Measurements from ENCODE around the gene ABHD17C.
A peak's percentile ranks its signal among the peaks of the same experiment; 100 is the strongest.

Gene ABHD17C

DNA sequence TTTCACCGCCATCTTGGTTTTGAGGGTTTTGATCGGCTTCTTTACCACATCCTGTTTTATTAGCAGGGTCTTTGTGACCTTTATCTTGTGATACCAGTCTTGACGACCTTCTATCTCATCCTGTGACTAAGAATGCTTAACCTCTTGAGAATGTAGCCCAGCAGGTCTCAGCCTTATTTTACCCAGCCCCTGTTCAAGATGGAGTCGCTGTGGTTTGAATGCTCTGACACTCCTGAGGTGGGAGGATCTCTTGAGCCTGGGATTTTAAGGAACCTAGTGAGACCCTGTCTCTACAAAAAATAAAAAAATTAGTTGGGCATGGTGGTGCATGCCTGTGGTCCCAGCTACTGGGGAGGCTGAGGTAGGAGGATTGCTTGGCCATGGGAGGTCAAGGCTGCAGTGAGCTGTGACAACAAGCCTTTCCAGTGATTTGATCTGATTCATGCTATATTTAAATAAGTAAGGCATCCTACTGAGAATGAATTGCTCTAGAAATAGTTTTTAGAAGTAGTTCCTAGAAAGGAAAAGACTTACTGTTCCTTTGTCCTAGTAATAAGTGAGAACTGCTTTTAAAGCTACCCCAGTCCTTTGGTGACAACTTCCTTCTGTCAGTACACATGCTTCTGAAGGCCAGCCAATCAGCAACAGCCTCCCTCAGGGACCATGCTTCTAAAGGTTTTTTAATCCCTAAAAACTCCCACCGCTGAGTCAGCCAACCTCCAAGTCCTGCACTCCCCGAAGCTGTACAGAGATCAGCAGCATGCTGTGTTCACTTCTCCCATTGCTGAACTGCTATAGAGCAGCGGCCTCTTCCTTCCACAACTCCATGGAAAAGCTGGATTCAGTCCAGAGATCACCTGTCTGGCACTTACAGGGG is 75.0 kb downstream of the ABHD17C start:
- no peak for DNase-seq (ENCODE audit: low spot score in 2 of 2)
- H3K9me3 Mint-ChIP-seq: no peaks in the 10 kb centered on the region
- no peaks in the 10 kb centered on the region for H3K4me1 Mint-ChIP-seq
- no peaks in the 10 kb centered on the region for H3K36me3 Mint-ChIP-seq
- peaks cover 12% of the 10 kb centered on the region for H3K27me3 Mint-ChIP-seq
- ATAC-seq (ENCODE audit: low read depth): no peak
- no peak overlapping the region for H3K4me3 Mint-ChIP-seq
- H3K27ac Mint-ChIP-seq: no peak overlapping the region

GRCh38 chr15:80773122-80773551 is 78.0 kb downstream of the ABHD17C start:
- H3K9me3 Mint-ChIP-seq: no peaks in the 10 kb centered on the region
- H3K4me1 Mint-ChIP-seq: no peaks in the 10 kb centered on the region
- H3K27me3 Mint-ChIP-seq: peaks cover 15% of the 10 kb centered on the region
- ATAC-seq (ENCODE audit: low read depth) (no peak), DNase-seq (ENCODE audit: low spot score in 2 of 2) (no peak)
- no peak overlapping the region for H3K27ac Mint-ChIP-seq
- no peaks in the 10 kb centered on the region for H3K36me3 Mint-ChIP-seq
- H3K4me3 Mint-ChIP-seq: no peak overlapping the region

DNA sequence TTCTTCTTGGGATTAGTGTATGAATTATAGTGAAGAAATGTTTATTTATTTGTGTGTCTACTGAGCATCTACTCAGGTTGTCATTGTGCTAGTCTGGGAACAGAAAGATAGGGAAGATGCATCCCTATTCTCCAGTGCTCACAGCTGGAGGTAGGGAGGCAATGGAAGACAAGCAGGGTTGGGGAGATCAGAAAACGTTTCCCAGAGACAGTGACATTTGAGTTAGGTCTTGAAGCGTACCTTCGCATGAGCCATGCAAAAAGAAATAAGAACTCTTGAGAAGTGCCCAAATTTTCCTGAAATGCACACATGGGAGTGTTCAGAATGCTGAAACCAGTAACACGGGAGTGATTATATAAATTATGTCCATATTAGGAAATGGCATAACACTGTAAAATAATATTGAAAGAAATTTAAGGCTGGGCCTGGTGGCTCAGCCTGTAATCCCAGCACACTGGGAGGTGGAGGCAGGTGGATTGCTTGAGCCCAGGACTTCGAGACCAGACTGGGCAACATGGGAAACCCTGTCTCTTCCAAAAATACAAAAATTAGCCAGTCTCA is 78.8 kb downstream of the ABHD17C start:
- H3K4me1 Mint-ChIP-seq: no peaks in the 10 kb centered on the region
- no peaks in the 10 kb centered on the region for H3K36me3 Mint-ChIP-seq
- no peak overlapping the region for H3K4me3 Mint-ChIP-seq
- ATAC-seq (ENCODE audit: low read depth) (no peak), DNase-seq (ENCODE audit: low spot score in 2 of 2) (no peak)
- peaks cover 17% of the 10 kb centered on the region for H3K27me3 Mint-ChIP-seq
- H3K9me3 Mint-ChIP-seq: no peaks in the 10 kb centered on the region
- H3K27ac Mint-ChIP-seq: peak overlapping the region; percentile 14

DNA sequence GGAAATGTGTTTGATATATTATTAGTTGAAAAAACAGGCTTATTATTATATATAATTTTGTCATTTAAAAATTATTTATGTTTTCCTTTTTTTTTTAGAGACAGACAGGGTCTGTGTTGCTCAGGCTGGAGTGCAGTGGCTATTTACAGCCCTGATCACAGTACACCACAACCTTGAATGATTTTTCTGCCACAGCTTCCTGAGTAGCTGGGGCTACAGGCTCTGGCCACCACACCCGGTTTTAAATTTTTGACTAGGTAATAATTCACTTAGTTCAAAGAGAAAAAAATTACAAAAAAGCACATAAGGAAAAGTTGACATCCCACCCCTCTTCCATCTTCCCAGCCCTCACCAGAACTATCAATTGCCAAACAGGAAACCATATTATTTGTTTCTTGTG is 79.4 kb downstream of the ABHD17C start:
- H3K4me3 Mint-ChIP-seq: no peak overlapping the region
- no peaks in the 10 kb centered on the region for H3K36me3 Mint-ChIP-seq
- peaks cover under 1% of the 10 kb centered on the region for H3K4me1 Mint-ChIP-seq
- peaks cover 15% of the 10 kb centered on the region for H3K27me3 Mint-ChIP-seq
- no peak for ATAC-seq (ENCODE audit: low read depth)
- no peaks in the 10 kb centered on the region for H3K9me3 Mint-ChIP-seq
- no peak for DNase-seq (ENCODE audit: low spot score in 2 of 2)
- no peak overlapping the region for H3K27ac Mint-ChIP-seq

- no peaks in the 10 kb centered on the region for H3K36me3 Mint-ChIP-seq
- DNase-seq (ENCODE audit: low spot score in 2 of 2): no peak
- H3K27ac Mint-ChIP-seq: no peak overlapping the region
- H3K9me3 Mint-ChIP-seq: no peaks in the 10 kb centered on the region
- H3K27me3 Mint-ChIP-seq: peaks cover 19% of the 10 kb centered on the region
- H3K4me3 Mint-ChIP-seq: no peak overlapping the region
- no peak for ATAC-seq (ENCODE audit: low read depth)
- H3K4me1 Mint-ChIP-seq: peaks cover 4% of the 10 kb centered on the region
Observed at GRCh38 chr15:80775338-80775737, 80.2 kb downstream of the ABHD17C start.

DNA sequence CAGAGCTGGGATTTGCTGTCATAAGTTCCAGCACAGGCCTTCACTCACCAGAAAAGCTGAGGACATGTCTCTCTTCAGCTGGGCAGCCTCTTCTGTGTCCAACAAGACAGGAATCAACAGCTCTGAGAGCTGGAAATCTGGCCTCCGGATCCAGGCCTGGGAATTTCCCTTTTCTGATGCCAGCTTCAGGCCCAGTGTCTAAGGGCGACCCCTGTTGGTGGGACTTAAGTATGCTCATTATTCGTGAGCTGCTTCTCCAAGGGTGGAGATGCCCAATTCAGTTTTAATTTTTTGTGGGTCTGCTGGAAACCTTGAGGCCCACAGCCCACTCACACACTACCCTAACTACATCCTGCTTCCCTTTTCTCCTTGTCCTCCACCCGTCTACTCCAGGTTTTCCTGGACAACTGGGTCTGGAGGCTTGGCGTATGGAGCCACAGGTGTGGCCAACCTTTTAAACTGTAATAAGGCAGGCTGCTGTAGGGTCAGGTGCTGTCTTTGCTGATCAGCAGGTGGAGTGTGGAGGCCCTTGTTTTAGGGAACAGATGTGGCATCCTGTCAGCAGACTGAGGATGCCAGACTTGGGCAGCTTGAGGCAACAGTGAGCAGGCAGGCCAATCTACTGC is 81.4 kb downstream of the ABHD17C start:
- Mint-ChIP-seq H3K4me3 (no peak overlapping the region), H3K36me3 (no peaks in the 10 kb centered on the region), H3K4me1 (peaks cover 4% of the 10 kb centered on the region), H3K9me3 (no peaks in the 10 kb centered on the region), H3K27me3 (peaks cover 13% of the 10 kb centered on the region), H3K27ac (no peak overlapping the region)
- ATAC-seq (ENCODE audit: low read depth): peak; percentile 56
- peak; percentile 51 to 52 for DNase-seq (ENCODE audit: low spot score in 2 of 2)

- H3K27me3 Mint-ChIP-seq: peaks cover 13% of the 10 kb centered on the region
- H3K4me3 Mint-ChIP-seq: no peak overlapping the region
- no peak for DNase-seq (ENCODE audit: low spot score in 2 of 2)
- ATAC-seq (ENCODE audit: low read depth): no peak
- peaks cover 4% of the 10 kb centered on the region for H3K4me1 Mint-ChIP-seq
- no peak overlapping the region for H3K27ac Mint-ChIP-seq
- H3K36me3 Mint-ChIP-seq: no peaks in the 10 kb centered on the region
- no peaks in the 10 kb centered on the region for H3K9me3 Mint-ChIP-seq
Observed at GRCh38 chr15:80777137-80777536, 82.0 kb downstream of the ABHD17C start.

DNA sequence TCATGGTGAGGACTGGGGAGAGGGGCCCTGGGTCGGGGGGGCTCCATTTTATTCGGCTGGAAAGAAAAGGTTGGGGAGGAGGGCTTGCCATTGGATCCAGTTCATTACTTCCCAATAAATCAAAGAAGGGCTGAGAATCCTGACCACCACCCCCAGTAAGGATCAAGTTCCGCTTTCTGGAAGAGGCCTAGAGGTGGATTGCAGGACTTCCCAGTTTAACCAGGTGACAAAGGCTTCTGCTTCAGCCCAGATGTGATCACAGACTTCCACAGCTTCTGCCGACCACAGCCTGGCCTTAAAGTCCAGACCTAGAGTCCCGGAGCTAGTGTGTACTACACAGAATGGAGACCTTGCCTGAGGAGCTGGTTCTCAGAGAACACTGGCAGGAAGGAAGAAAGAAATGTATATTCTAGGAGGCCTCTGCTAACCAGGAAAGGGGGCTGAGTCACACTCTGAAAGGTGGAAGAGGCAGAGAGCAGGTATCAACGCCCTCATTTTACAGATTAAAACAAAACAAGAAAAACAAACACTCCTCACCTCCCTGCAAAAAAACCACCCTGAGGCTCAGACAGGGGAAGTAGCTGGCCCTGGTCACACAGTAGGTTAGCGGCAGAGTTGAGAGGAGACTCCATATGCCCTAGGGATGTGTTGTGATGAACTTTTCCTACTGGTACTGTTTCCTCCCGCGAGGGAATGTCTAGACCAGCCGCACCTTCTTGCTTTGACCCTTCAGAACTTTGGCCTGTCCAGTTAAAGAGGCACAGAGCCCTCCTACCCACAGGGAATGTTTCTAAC is 82.9 kb downstream of the ABHD17C start:
- Mint-ChIP-seq H3K4me3 (no peak overlapping the region), H3K27me3 (peaks cover 13% of the 10 kb centered on the region), H3K36me3 (no peaks in the 10 kb centered on the region), H3K27ac (no peak overlapping the region), H3K9me3 (no peaks in the 10 kb centered on the region), H3K4me1 (peaks cover 4% of the 10 kb centered on the region)
- ATAC-seq (ENCODE audit: low read depth): no peak
- DNase-seq (ENCODE audit: low spot score in 2 of 2): no peak

GRCh38 chr15:80778621-80778963 is 83.5 kb downstream of the ABHD17C start:
- H3K27me3 Mint-ChIP-seq: peaks cover 13% of the 10 kb centered on the region
- DNase-seq (ENCODE audit: low spot score in 2 of 2): no peak

GRCh38 chr15:80778964-80779657 is 84.0 kb downstream of the ABHD17C start, which contains the start of gene CEMIP:
Gene CEMIP, plus strand, starts transcription at chr15:80779370. Its CDS starts 94,510 bp downstream, at chr15:80873880.
- DNase-seq (ENCODE audit: low spot score in 2 of 2): peak in 1 of 2 donors; percentile 16
- Mint-ChIP-seq H3K27me3 (peaks cover 10% of the 10 kb centered on the region), H3K36me3 (no peaks in the 10 kb centered on the region), H3K9me3 (no peaks in the 10 kb centered on the region), H3K27ac (no peak within 1 kb of the TSS), H3K4me3 (no peak within 1 kb of the TSS), H3K4me1 (peaks cover 4% of the 10 kb centered on the region)
- ATAC-seq (ENCODE audit: low read depth): peak; percentile 39

More at GRCh38 chr15:80778621-80778963, 83.5 kb downstream of the ABHD17C start:
- Mint-ChIP-seq H3K9me3 (no peaks in the 10 kb centered on the region), H3K4me1 (peaks cover 4% of the 10 kb centered on the region), H3K36me3 (no peaks in the 10 kb centered on the region), H3K4me3 (no peak overlapping the region), H3K27ac (no peak overlapping the region)
- no peak for ATAC-seq (ENCODE audit: low read depth)

DNA sequence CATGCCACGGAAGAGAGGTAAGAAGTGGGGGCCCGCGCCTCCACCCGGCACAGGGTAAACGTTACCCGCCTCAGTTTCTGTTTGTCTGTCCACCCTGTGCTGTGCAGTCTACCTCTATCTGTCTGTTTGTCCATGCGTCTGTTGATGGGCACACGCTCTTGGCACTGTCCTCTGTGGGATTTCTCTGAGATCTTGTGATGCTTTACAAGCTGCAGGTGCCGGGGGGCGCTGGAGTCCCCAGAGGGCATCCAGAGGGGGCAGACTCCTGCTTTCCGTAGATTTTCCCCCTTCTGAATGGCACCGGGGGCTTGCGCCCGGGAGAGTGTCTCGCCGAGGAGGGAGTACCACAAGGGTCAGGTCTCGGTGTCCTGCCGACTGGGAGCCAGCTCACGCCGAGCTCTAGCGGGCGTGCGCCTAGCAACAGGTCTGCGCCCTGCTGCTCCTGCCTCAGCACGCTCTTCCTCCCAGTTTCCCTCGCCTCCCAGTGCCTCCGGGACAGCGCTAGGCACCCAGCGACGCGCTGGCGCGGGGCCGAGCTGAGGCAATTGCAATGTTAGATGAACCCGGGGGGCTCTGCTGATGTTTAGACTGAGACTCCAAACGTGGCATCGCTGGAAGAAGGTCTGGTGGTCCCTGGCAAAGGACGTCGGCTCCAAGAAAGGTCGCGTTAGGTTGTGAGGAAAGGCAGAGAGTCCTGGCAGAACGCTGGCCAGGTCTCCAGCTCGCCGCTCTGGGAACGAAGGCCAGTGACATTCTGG is 84.7 kb downstream of the ABHD17C start:
- ATAC-seq (ENCODE audit: low read depth): no peak
- Mint-ChIP-seq H3K9me3 (no peaks in the 10 kb centered on the region), H3K27me3 (peaks cover 13% of the 10 kb centered on the region), H3K4me3 (no peak overlapping the region), H3K4me1 (peaks cover 4% of the 10 kb centered on the region), H3K27ac (no peak overlapping the region), H3K36me3 (no peaks in the 10 kb centered on the region)
- DNase-seq (ENCODE audit: low spot score in 2 of 2): no peak

DNA sequence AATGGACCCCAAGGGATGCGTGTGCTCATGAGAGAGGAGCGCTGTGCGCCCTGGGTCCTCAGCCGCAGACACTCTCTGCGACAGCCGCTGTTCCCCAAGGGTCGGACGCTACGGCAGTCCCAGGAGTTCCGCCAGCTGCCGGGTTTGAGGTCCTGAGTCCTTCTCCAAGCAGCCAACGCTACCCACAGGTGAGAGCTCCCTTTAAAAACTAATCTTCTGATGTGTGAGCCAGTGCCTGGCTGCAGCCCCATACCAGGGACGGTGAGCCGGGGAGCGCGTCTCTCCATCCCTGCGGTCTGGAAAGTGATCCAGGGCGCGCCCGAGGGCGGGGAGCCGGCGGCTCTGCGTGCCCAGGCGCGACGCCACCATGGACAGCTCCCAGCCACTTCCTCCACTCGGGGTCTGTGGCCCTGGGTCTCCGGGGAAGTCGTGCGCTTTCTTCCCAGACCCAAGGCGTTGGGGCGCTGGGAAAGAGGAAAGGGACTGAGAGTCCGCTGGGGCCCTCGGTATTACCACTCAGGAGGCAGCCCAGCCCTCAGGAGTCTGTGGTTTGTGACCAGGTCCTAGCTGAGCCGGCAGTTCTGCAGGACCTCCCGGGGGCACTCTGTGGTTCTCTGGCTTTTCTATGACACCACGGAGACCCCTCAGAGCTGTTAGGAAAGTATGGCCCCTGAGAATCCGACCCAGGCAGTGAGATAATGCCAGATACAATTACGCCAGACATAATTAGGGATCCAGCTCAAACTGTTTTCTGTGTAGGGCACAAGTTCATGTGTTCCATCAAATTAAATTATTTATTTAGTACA is 85.5 kb downstream of the ABHD17C start:
- Mint-ChIP-seq H3K4me3 (no peak overlapping the region), H3K9me3 (no peaks in the 10 kb centered on the region), H3K36me3 (no peaks in the 10 kb centered on the region), H3K27ac (no peak overlapping the region), H3K27me3 (peaks cover 13% of the 10 kb centered on the region), H3K4me1 (peaks cover 4% of the 10 kb centered on the region)
- DNase-seq (ENCODE audit: low spot score in 2 of 2) (no peak), ATAC-seq (ENCODE audit: low read depth) (no peak)
